ENCODE data around the gene AQP12B.

The AQP12B gene

DNA sequence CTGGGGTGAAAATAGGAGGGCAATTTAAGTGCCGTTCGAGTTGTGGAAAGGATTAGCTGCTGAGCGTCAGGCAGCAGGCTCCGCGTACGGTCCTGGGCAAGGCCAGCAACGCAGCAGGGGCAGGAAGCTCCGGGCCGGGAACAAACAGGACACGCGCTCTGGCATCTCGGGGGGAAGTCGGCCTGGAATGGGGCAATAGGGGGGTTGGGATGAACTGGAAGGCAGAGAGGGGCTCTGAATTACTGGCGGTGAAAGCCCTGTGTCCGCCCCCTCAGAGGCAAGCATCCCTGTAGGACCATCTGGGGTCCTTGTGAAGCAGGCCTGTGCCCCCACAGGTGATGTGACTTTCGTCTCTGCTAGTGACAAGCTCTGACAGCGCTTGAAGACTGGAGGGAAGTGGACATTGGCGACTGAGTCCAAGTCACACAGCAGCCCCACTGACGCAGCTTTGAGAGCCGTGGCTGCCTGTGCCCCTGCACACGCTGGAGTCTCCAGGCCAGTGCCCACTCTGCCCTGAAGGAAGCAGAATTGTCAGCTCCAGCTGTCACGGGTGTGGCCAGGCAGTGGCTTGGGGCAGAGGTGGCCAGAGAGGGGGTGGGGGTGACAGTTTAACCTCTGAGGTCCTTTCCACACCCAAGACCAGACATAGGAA lies 35.1 kb downstream of the AQP12B start:
- no peak for DNase-seq

DNA sequence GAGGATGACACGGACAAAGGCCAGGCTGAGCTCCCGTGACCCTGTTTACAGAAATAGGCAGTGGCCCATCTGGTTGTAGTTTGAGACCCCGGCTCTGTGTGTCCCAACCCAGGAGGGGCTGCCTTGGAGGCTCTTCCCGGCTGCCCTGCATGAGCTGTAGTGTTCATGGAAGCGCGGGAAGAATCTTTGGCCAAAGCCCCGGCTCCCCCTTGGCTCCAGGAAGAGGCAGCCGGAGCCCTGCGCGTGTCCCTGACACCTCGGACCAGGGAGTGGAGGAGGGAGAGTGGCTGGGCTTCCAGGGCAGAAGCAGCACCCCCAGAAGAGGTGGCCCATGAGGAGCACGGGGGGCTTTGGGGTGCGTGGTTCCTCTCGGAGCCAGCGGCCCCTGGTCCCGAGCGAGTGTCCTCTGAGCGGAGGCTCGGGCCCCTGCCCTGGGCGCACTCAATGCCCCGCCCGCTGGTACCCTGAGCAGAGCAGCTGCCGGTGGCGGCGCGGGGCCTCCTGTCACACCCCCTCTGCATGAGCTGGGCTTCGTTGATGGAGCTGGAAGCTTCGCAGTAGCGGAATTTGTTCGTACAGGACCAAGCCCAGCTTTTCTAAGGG lies 35.7 kb downstream of the AQP12B start:
- DNase-seq: no peak

DNA sequence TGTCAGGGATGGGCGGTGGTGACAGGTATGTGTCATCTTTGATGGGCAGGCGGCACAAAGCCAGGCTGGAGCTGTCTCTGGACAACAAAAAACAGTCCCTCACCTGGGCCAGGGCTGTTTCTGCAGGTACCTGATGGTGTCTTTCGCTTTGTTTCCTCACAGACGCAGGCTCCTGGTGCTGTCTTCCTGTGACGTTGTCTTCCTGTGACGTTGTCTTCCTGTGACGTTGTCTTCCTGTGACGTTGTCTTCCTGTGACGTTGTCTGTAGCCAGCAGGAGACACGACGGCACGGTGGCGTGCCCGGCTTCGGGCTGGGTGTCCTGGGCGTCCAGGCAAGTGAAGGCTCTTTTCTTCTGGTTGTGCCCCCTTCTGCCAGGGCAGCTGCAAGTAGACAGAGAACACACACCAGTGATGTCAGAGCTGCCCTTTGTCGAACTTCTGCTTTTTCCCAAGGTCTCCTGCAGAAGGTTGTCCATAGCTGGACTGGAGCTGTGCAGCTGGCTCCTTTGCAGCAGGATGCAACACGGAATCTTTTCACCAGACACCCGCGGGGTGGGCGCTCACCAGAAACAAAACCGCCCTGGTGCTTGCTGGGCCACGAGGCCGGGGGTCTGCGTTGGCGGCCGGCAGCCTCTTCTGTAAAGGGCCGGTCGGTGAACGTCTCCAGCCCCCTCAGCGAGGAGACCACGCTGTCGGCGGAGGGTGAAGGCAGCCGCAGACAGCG lies 36.3 kb downstream of the AQP12B start:
- DNase-seq: peak; percentile 60 to 78 (median 73)

DNA sequence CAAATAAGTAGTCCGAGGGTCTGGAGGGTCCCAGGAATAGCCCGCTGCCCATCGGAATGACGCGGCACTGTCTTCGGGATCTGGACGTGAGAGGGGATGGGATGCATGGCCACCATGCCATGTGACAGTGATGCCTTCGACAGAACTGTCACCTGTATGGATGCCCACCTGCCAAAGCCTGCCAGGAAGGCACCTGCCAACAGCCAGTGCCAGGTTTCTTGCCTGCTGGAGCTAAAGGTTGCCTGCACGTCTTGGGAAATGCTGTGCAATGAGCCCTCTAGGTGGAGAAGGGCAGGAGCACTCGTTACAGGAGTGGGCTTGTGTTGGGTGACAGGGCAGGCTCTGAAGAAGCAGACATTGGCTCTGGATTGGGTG lies 36.9 kb downstream of the AQP12B start:
- DNase-seq: no peak

DNA sequence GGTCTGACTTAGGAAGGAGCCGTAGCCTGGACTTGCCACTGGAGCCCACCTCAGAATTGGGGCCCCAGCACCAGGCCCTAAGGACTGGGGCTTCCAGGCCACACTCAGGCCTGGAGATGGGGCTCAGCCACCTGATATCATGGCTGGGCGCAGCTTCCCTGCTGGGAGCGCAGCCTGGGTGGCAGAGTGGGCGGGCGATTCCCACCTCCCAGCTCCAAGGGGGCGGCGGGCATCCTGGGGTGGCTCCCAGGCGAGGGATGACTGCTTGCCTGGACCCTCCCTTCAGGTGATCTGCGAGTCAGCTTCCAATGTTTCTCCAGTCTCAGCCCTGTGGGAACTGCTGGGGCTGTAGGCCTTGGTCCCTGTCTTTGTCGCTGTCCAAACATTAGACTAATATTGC lies 37.3 kb downstream of the AQP12B start:
- no peak for DNase-seq

DNA sequence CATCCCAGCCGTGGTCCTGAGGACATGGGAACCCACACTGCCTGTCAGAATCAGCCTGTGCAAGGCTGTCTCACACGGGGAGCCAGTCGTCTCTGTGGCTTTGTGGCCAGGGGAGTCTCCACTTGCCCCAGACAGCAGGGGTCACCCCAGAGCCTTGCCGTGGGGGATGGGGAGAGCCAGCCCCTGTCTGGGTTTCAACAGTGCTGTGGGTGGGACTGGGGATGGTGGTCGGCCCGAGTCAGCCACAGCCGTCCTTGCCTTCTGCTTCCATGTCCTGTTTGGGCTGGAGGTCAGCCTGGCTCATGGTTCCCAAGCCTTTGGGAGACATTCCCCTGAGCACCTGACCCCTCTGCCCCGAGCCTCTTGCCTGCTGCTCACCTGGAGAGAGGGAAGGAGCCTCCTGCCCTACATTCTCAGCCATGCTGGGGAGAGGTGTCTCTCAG lies 37.8 kb downstream of the AQP12B start:
- no peak for DNase-seq

DNA sequence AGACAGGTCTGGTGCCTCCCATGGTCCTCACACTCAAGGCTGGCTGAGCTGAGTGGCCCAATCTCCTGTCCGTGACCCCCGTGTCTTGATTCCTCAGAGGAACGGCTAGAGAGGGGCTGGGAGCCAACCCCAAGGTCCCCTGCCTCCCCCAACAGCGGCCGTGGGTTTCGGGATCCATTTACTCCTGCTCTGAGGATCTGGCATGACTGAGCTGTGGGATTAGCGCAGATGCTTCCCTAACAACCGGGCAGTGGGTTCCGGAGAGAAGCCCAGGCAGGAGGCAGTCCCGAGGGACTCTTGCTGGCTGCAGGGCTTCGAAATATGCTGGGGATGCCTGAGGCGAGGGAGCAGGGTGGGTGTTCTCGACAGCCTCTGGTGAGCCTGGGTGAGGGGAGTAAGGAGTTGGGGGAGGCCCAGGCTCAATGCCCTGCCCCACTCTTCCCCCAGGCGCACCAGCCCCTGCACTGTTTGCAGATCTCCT lies 38.5 kb downstream of the AQP12B start:
- DNase-seq: no peak

DNA sequence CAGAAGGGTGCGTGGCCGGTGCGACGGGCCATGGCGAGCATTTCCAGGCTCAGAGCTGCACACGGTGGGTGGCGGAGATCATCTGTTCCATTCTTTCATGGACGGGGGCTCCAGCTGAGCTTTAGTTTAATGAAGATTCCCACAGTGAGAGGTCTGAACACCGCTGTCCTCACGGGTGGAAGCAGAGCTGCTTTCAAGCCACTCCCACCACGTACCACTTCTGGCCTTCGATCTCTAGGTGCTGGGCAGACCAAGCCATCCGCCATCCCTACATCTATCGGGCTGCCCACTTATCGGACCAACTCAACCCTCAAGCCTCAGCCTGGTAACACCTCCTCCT lies 38.9 kb downstream of the AQP12B start:
- no peak for DNase-seq

DNA sequence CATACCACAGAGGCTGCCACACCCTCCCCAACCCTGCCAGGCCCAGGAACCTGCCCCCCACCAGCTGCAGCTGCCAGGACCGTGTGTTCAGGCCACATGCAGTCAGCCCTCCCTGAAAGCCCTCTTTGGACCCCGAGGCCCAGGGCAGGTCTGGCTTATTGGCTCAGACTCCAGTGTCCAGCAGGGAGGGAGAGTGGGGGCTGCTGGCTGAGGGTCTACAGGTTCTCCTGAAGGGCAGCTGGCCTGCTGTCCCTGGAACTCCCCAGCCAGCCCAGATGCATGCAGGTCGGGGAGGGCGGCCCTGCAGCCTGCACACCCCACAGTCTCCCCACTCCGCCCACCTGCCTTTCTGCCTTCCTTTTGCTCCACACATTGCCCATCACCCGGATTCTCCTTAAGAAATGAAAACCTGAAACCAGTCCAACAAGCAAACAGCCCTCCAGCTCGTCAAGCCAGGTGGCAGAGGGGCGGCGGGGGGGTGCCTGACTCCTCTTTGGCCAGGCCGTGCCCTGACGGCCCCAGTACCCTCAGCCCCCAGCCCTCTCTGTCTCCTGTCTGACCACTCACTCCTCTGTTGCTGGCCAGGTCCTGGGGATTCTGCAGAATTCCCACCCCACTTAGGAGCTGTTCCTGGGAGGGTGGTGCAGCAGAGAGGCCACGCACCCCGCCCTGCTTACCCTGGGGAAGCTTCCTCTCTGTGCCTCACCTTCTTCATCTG lies 39.4 kb downstream of the AQP12B start:
- no peak for DNase-seq

DNA sequence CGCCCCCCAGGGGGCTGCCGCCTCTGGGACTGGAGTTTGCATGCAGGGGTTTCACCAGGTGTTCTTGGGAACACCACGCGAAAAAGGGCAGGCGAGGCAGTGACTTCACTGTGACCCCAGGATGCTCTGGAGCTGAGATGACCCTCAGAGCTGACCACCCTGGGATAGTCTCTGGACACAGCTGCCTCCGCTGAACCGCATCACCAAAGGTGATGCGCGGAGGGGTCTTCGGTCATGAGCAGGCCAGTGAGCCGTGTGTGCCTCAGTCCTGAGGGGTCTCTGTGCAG lies 39.9 kb downstream of the AQP12B start:
- DNase-seq: no peak

DNA sequence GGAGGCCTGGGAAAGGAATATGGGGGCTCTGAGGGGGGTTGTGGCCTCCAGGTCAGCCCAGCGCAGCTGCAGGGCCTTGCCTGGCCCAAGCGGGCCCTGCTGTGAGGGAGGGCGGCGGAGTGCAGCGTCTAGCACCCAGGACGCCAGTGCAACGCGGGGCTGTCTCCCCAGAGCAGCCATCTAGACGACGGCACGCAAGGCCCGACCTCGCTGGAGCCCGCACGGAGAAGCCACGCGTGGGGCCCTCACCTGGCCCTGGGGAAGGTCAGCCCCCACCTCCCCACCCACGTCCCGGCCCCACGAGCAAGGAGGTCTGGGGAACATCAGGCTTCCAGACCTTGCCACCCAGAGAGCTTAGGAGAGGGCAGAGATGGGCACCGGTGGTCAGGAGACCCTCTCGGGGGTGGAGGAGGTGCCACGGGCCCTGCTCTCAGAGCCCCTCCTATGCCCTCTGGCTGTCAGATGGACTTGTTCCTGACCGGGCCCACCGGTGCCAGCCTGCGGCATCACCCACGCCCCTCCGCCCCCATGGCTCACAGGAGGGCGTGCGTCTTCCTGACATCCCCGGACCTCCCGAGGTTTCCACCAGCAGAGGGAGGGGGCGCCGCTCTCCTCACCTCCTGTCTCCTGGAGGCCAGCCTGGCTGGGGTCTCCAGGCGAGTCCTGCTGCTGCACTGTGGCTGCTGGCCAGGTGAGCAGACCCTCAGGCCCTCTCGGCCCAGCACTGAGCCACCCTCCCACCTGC lies 40.5 kb downstream of the AQP12B start:
- no peak for DNase-seq

DNA sequence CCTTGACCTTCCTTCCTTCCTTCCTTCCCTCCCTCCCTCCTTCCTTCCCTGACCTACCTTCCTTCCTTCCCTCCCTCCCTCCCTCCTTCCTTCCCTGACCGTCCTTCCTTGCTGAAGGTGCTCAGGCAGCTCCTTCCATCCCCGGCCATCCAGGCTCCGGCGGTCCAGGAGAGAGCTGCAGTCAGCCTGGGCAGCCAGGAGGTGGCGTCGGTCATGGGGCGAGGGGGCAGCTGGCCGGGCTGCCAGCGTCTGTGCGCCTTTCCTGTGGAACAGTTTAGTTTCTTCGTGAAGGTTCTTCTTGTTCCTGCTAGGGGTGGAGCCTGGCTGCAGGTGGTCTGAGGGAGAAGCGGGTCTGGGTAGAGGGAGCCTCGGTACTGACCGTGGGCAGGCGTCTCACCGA lies 41.7 kb downstream of the AQP12B start:
- DNase-seq: peak; percentile 67 to 87 (median 78)

DNA sequence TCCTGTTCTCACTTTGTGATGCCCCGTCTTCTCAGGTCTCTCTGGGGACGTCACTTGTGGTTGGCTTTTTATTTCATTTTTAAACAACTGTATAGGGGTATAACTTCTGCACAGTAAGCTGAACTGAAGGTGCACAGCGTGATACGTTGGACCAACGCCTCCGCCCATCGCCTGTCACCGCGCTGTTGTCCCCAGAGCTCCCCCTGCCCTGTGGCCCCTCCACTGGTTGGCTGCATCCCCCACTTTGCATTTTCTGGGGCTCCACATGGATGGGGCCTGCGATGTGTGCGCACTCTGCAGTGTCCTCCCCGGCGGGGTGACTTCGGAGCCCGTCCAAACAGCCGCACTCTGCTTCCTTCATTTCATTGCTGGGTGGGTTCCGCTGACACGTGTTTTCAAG lies 43.1 kb downstream of the AQP12B start:
- no peak for DNase-seq

DNA sequence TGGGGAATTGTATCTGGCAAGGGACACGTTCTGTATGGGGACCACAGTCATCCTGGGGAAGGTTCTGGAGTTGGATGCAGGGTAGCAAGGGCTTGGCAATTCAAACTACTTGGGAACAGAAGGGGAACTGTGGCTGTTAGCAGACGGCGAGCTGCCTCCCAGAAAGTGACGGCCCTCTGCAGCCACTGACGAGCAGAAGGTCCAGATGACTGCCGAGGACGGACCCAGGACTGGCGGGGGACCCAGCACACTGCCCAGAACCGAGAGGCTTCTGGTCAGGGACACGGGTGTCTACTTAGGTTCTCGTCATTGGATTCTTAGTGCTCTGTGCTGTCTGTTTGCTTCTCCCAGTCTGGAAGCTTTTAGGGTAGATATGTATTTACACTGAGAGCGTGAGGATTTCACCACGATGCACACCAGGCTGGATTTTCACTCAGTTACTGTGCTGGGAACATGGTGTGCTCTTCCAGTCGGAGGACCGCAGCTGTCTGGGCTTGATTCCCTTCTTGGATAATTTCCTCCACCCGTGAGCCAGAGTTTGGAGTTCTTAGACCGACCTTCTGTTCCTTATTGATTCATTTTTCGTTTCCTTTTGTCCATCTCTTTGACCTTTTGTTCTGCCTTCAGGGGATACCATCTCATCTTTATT lies 44.0 kb downstream of the AQP12B start:
- DNase-seq: no peak

DNA sequence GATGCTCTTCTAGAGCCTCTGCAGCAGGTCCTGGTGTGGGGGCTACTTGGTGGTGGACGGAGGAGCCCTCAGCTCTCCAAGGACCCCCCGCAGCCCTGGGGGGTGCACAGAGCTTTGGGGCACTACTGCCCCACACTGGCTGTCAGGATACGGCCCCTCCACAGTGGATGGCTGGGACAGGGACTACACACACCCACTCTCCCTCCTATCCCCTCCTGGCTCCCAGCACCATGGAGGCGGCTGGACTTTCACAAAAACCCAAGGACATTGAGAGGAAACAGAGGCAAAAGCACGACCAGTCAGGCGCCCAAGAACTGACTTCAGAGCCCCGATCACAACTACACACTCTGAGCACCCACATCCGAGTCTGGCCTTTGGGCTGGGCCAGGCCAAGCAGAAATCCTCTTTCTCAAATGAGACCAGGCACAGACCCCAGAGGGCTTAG lies 44.8 kb downstream of the AQP12B start:
- no peak for DNase-seq

DNA sequence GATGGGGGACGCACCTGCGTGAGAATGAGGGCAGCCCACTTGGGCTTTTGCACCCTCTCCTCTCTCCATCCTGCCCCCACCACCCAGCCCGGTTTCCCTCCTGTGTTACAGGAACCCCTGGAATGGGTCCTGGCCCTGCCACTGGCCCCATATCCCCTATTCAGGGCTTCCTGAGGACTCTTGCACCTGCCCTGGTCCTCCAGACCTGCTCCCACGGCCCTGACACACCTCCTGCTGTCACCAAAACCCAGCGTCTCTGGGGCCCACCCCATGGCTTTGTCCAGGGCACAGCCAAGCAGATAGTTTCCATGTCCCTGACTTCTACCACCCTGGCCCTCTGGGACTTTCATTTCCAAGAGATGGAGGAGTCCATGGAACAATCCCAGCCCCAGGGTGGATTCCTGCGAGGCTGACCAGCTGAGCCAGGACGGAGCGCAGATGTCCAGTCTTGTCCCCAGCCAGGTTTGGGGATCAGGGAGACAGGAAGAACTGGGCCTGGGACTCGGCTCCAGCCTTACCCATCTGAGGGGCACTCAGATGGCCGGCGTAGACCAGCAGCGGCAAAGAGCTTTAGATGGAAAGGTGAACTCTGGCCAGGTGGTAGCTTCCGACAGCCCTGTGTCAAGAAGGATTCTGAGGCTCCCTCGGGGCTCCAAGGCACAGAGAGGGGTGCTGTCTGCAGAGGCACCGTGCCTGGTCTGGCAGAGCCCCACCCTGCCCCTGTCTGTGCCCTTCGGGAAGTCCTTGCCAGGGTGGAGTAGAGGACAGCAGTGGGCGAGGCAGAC lies 45.4 kb downstream of the AQP12B start:
- DNase-seq: no peak

DNA sequence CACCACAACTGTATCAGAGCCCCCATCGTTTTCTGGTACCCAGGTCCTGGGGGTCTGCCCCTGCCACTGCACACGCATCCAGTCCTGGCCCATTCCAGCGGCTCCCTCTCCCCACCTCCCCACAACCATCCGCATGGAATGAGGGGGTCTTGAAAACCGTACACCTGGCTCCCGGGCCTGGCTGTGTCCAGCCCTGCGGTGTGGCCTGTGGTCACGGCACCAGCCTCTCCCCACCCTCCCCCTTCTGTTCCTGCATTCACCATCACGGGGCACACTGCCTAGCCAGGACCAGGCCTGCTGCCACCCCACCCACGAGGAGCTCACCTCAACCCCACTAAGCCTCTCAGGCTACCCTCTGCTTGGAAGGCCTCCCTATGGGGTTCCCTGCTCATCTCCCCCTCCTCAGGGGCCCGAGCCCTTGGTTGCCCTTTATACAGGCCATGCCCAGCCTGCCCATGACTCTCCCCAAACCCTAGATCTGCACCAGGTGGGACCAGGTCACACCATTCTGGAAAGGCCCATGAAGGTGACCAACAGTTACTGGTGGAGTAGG lies 46.0 kb downstream of the AQP12B start:
- DNase-seq: no peak

DNA sequence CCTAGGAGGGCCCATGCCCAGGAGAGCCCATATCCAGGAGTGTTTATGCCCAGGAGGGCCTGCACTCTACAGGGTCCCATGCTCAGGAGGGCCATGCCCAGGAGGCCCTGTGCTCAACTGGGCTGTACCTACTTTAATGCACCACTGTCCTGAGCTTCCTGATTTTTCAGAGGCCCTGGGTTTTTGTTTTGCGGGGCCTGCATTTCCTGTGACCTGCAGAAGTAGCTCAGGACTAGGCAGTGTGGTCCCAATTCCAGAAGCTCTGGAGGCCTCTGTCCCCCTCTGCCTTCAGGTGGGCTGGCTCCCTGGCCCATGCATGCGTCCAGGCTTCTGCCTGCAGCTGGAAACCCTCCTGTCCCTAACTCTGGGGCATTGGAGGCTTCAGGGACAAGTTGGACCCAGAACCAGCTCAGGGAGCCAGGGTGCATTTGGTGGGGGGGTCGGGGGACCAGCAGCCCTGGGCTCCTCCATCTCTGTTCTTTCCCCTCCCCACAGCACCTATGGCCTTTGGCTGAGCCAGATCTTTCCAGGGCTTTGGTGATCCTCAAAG lies 46.6 kb downstream of the AQP12B start:
- peak in 1 of 4 experiments; percentile 3 for DNase-seq

DNA sequence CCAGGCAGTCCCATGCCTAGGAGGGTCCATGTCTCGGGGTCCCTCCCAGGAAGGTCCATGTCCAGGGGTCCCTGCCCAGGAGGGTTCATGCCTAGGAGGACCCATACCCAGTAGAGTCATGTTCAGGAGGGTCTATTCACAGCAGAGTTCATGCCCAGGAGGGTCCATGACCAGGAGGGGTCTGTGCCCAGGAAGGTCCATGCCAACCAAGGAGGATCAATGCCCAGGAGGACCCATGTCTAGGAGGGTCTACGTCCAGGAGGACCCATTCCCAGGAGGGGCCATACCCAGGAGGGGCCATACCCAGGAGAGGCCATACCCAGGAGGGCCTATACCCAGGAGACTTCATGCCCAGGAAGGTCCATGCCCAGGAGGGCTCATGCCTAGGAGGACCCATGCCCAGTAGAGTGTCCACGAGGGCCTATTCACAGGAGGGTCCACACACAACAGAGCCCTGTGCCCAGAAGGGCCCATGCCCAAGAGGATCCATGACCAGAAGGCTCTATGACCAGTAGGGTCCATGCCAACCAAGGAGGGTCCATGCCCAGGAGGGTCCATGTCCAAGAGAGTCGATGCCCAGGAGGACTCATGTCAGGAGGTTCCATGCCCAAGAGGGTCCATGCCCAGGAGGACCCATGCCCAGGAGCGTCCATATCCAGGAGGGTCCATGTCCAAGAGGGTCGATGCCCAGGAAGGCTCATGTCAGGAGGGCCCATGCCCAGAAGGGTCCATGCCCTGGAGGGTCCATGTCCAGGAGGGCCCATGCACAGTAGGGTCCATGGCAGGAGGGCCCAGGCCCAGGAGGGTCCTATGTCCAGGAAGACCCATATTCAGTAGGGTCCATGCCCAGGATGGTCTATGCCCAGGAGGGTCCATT lies 47.3 kb downstream of the AQP12B start:
- no peak for DNase-seq

DNA sequence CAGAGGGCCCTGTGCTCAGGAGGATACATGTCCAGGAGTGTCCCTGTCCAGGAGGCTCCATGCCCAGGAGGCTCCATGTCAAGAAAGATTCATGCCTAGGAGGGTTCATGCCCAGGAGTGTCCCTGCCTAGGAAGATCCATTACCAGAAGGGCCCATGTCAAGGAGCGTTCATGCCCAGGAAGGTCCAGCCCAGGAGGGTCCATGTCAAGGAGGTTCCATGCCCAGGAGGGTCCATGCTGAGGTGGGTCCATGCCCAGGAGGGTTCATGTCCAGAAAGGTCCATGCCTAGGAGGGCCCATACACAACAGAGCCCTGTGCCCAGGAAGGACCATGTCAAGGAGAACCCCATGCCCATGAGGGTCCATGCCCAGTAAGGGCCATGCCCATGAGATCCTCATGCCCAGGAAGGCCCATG lies 50.4 kb downstream of the AQP12B start:
- DNase-seq: no peak
